HepG2 (cell line): Measurements from ENCODE around the gene NUAK2. TPM values are rescaled to one million over a fixed set of nuclear protein-coding genes. Genes with fewer than 3 reads are reported as not detected.

Source experiments
- CHD4 ChIP-seq: fragments of 200-600 bp; sonication (generic); IDR thresholded peaks from 2 replicates; pipeline ENCODE4 v1.7.0; 2017; ENCODE audit warnings: mild to moderate bottlenecking, low read length, borderline replicate concordance
- DNMT3B ChIP-seq: conservative IDR thresholded peaks from 2 replicates; pipeline ENCODE4 v1.6.1; 2016; ENCODE audit warnings: missing biosample characterization, control low read depth
- ELF4 ChIP-seq: sonication (generic); formaldehyde crosslinking; IDR thresholded peaks from 2 replicates; pipeline ENCODE4 v1.5.0; 2020; ENCODE audit warnings: missing genetic modification reagents, mild to moderate bottlenecking, moderate library complexity, borderline replicate concordance
- ETV5 ChIP-seq: IDR thresholded peaks from 2 replicates; pipeline ENCODE4 v1.6.1; 2018; ENCODE audit warnings: missing biosample characterization, missing genetic modification reagents, inconsistent platforms, borderline replicate concordance
- KMT2B ChIP-seq: IDR thresholded peaks from 2 replicates; pipeline ENCODE4 v1.6.1; 2016; ENCODE audit warnings: missing genetic modification reagents, missing compliant biosample characterization
- LCORL ChIP-seq, 2 experiments: fragments of 450-650 bp in 1 of 2; sonication (generic) in 1 of 2; formaldehyde crosslinking in 1 of 2; IDR thresholded peaks; 2 replicates each; pipeline versions ENCODE4 v1.5.0 to v1.6.1; 2017 to 2020; ENCODE audit warnings: antibody characterized with exemption in 1 of 2, missing genetic modification reagents in 1 of 2
- MED1 ChIP-seq: sonication (generic); formaldehyde crosslinking; IDR thresholded peaks from 2 replicates; pipeline ENCODE4 v1.4.0; 2020; ENCODE audit warnings: missing genetic modification reagents
- NCOR1 ChIP-seq: fragments of 200-600 bp; sonication (generic); IDR thresholded peaks from 2 replicates; pipeline ENCODE4 v1.7.0; 2017; ENCODE audit warnings: antibody characterized with exemption, low read length, borderline replicate concordance
- PBX2 ChIP-seq: IDR thresholded peaks from 2 replicates; pipeline ENCODE4 v1.6.1; 2016; ENCODE audit warnings: control low read depth
- RAD51 ChIP-seq: fragments of 450-650 bp; IDR thresholded peaks from 2 replicates; pipeline ENCODE4 v1.6.1; 2016; ENCODE audit warnings: borderline replicate concordance
- RFX3 ChIP-seq: IDR thresholded peaks from 2 replicates; pipeline ENCODE4 v1.6.1; 2016; ENCODE audit warnings: missing biosample characterization, missing genetic modification reagents
- SNRNP70 ChIP-seq: fragments of 200-400 bp; formaldehyde crosslinking; IDR thresholded peaks from 2 replicates; pipeline ENCODE4 v1.6.1; 2017; ENCODE audit warnings: mild to moderate bottlenecking, low read depth, low read length, moderate library complexity
- STAT6 ChIP-seq: sonication (generic); formaldehyde crosslinking; IDR thresholded peaks from 2 replicates; pipeline ENCODE4 v1.4.0; 2020; ENCODE audit warnings: missing genetic modification reagents, mild to moderate bottlenecking, borderline replicate concordance
- ZBTB21 ChIP-seq: sonication (generic); formaldehyde crosslinking; IDR thresholded peaks from 2 replicates; pipeline ENCODE4 v1.4.0; 2020; ENCODE audit warnings: missing genetic modification reagents
- ZFP62 ChIP-seq: sonication (generic); formaldehyde crosslinking; IDR thresholded peaks from 2 replicates; pipeline ENCODE4 v1.4.0; 2020; ENCODE audit warnings: missing genetic modification reagents
- ZNF326 ChIP-seq: sonication (generic); formaldehyde crosslinking; IDR thresholded peaks from 2 replicates; pipeline ENCODE4 v1.4.0; 2020; ENCODE audit warnings: missing genetic modification reagents, borderline replicate concordance
- ZNF382 ChIP-seq: sonication (generic); formaldehyde crosslinking; IDR thresholded peaks from 2 replicates; pipeline ENCODE4 v1.5.0; 2020; ENCODE audit warnings: missing genetic modification reagents, mild to moderate bottlenecking, borderline replicate concordance
- ZNF546 ChIP-seq: sonication (generic); formaldehyde crosslinking; conservative IDR thresholded peaks from 2 replicates; pipeline ENCODE4 v1.8.1; 2023; ENCODE audit warnings: mild to moderate bottlenecking, missing genetic modification reagents
- ZNF768 ChIP-seq: sonication (generic); formaldehyde crosslinking; IDR thresholded peaks from 2 replicates; pipeline ENCODE4 v1.4.0; 2020; ENCODE audit warnings: missing genetic modification reagents
- polyA plus RNA-seq, 8 experiments: library from polyadenylated mRNA; depleted of rRNA in 3 of 8; stranded (reverse) in 7 of 8; unstranded in 1 of 8; fragments of >200 nt; fragmentation: Illumina TruSeq in 4 of 8; extraction: Trizol in 4 of 8; gene quantifications; 2 replicates each; pipeline versions ENCODE4 v1.2.1 to v1.2.3, GENCODE V29; 2011 to 2016; ENCODE audit warnings: low read depth in 4 of 8, missing spikeins in 1 of 8, mixed read lengths in 1 of 8; ENCODE audit not compliant: insufficient read depth in 1 of 8
- total RNA-seq, 5 experiments: library from RNA; depleted of rRNA; stranded (reverse); fragments of >200 nt; fragmentation: Illumina TruSeq; extraction: Trizol; gene quantifications; 2 replicates each; pipeline ENCODE4 v1.2.3, GENCODE V29; 2016; ENCODE audit warnings: low read depth in 1 of 5
- TF ChIP-seq, protein P1 (sequence below): sonication (generic); formaldehyde crosslinking; IDR thresholded peaks from 2 replicates; pipeline ENCODE4 v1.4.0; 2020; ENCODE audit warnings: mild to moderate bottlenecking, missing genetic modification reagents
- TF ChIP-seq, protein P2 (sequence below): sonication (generic); formaldehyde crosslinking; IDR thresholded peaks from 2 replicates; pipeline ENCODE4 v1.4.0; 2020; ENCODE audit warnings: missing genetic modification reagents, borderline replicate concordance
- TF ChIP-seq, protein P3 (sequence below): sonication (generic); formaldehyde crosslinking; IDR thresholded peaks from 2 replicates; pipeline ENCODE4 v1.4.0; 2020; ENCODE audit warnings: low read depth, mild to moderate bottlenecking, missing genetic modification reagents

The NUAK2 gene
- total and polyA plus RNA-seq, 2 of the 13 experiments (the other 11 are each of a cell fraction or from before 2014, with no cell fraction given): 0.75 to 1.1 TPM

- no peak for TF ChIP-seq STAT6 (CRISPR knock-in tag)
- no peak for TF ChIP-seq ELF4 (CRISPR knock-in tag)
- TF ChIP-seq NCOR1: no peak; the same call in 1 of the 2 replicates
- TF ChIP-seq ZNF768: peak; percentile 25; the same call in 1 of the 2 replicates
- no peak for TF ChIP-seq LCORL (IDR thresholded peaks at IDR 0.05)
- TF ChIP-seq LCORL (CRISPR knock-in tag; IDR thresholded peaks at IDR 0.05): peak; percentile 92
- TF ChIP-seq, protein P1, sequence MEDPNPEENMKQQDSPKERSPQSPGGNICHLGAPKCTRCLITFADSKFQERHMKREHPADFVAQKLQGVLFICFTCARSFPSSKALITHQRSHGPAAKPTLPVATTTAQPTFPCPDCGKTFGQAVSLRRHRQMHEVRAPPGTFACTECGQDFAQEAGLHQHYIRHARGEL: no peak
- TF ChIP-seq ZBTB21 (CRISPR knock-in tag): no peak
- no peak for TF ChIP-seq DNMT3B (CRISPR knock-in tag)
- no peak for TF ChIP-seq CHD4
- TF ChIP-seq, protein P2, sequence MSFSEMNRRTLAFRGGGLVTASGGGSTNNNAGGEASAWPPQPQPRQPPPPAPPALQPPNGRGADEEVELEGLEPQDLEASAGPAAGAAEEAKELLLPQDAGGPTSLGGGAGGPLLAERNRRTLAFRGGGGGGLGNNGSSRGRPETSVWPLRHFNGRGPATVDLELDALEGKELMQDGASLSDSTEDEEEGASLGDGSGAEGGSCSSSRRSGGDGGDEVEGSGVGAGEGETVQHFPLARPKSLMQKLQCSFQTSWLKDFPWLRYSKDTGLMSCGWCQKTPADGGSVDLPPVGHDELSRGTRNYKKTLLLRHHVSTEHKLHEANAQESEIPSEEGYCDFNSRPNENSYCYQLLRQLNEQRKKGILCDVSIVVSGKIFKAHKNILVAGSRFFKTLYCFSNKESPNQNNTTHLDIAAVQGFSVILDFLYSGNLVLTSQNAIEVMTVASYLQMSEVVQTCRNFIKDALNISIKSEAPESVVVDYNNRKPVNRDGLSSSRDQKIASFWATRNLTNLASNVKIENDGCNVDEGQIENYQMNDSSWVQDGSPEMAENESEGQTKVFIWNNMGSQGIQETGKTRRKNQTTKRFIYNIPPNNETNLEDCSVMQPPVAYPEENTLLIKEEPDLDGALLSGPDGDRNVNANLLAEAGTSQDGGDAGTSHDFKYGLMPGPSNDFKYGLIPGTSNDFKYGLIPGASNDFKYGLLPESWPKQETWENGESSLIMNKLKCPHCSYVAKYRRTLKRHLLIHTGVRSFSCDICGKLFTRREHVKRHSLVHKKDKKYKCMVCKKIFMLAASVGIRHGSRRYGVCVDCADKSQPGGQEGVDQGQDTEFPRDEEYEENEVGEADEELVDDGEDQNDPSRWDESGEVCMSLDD (CRISPR knock-in tag): no peak
- peak; percentile 59; the same call in 1 of the 2 replicates for TF ChIP-seq MED1 (CRISPR knock-in tag)
- TF ChIP-seq RAD51: no peak
- TF ChIP-seq ETV5 (CRISPR knock-in tag): peak; percentile 75
- TF ChIP-seq, protein P3, sequence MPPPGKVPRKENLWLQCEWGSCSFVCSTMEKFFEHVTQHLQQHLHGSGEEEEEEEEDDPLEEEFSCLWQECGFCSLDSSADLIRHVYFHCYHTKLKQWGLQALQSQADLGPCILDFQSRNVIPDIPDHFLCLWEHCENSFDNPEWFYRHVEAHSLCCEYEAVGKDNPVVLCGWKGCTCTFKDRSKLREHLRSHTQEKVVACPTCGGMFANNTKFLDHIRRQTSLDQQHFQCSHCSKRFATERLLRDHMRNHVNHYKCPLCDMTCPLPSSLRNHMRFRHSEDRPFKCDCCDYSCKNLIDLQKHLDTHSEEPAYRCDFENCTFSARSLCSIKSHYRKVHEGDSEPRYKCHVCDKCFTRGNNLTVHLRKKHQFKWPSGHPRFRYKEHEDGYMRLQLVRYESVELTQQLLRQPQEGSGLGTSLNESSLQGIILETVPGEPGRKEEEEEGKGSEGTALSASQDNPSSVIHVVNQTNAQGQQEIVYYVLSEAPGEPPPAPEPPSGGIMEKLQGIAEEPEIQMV (CRISPR knock-in tag): no peak
- TF ChIP-seq ZNF326: no peak
- no peak for TF ChIP-seq ZNF546 (CRISPR knock-in tag)
- peak; percentile 59 for TF ChIP-seq PBX2 (CRISPR knock-in tag)
- no peak for TF ChIP-seq SNRNP70
- no peak for TF ChIP-seq ZFP62 (CRISPR knock-in tag)
- TF ChIP-seq RFX3 (CRISPR knock-in tag): no peak
- TF ChIP-seq ZNF382 (CRISPR knock-in tag): no peak
- 0 out of 2 replicates have a peak, but pooled peaks have one; percentile 15 for TF ChIP-seq KMT2B (CRISPR knock-in tag)
These were observed 37.0 kb downstream of the NUAK2 start (continued) for GRCh38 chr1:205284420-205285144.
